Activated CD8-positive, alpha-beta memory T cell treated with anti-CD3 and anti-CD28 coated beads, Interleukin-2, amount 50 U/mL, for 1 hour (primary cell): ENCODE data around the gene SLC25A11.

Experiments
- DNase-seq: peaks from one replicate; pipeline ENCODE4 v3.0.0-alpha.2; 2020; ENCODE audit errors: extremely low read depth

SLC25A11 gene

DNA sequence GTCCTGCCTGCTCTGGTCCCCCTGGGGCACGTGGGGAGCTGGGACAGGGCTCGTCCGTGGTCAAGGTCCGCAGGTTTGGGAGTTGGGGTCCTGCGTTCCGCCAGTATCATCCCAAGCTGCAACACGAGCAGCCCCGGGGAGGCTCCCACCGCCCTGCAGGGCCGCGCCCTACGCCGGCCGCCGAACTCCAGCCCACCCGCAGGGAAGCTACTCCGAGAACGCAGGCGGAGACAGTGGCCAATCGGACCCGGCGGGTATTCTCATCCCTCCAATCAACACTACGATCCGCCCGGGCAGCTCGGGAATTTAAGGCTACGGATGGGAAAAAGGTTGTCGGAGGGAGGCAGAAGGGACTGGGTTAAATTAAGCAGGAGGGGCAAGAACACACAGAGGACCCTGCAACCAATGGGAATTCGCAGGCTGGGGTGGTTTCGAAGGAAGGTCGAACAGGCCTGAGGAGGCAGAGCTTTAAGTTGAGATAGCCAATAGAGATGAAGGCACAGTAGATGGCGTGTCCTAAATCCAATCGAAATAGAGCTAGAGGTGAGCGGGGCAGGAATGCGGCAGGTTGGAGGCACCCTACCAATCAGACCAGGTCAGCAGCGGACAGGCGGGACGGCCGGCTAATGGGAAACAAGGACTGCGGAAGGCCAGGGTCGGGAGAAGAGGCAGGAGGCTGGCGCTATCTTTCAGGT is 27.1 kb upstream of the SLC25A11 start:
- DNase-seq = peak; percentile 95

DNA sequence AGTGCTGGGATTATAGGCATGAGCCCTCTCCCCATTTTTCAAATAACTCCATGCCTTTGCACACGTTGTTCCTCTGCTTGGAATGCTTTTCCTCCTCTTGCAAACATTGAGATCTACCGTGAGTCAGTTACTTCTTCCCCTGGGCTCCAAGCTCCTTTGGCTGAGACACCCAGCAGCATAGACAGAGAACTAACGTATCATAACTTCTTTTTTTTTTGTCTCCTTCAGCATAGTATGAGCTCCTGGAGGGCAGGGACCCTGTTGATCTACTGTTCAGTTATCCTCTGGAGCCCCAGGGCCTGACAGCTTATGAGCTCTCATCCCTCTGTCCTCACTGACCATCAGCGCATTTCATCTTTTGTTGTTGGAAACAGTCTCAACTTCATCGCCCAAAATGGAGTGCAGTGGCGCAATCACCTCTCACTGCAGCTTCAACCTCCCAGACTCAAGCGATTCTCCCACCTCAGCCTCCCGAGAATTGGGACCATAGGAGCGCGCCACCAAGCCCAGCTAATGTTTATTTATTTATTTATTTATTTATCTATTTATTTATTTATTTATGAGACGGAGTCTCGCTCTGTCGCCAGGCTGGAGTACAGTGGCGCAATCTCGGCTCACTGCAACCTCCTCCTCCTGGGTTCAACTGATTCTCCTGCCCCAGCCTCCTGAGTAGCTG is 25.6 kb upstream of the SLC25A11 start:
- DNase-seq = no peak

DNA sequence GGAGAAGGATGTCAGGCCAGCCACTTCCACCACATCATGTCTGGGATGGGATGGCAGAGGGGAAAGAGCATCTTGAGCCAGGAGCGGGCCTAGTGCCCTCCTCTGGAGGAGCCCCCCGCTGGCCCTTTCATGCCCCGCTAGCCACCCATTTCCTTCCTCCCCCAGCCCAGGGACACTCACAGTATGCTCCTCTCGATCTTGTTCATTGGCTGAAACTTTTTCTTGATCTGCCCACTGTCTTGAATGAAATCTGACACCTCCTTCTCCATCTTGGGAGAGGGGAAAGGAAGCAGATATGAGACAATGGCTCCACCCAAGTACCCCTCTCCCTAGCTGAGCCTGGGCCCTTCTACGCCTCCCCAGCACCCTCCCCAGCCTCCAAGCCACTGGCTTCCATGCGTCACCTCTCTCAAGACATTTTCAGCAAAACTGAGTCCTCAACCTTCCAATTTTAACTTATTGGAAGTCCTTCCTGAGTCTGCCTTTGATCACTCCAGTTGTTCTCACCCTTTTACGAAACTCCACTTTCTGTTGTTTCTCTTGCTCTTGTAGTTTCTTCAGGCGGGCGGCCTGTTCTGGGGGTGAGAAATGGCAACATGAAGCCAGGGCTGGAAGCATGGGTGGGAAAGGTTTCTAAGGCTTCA is 20.6 kb upstream of the SLC25A11 start:
- no peak for DNase-seq

DNA sequence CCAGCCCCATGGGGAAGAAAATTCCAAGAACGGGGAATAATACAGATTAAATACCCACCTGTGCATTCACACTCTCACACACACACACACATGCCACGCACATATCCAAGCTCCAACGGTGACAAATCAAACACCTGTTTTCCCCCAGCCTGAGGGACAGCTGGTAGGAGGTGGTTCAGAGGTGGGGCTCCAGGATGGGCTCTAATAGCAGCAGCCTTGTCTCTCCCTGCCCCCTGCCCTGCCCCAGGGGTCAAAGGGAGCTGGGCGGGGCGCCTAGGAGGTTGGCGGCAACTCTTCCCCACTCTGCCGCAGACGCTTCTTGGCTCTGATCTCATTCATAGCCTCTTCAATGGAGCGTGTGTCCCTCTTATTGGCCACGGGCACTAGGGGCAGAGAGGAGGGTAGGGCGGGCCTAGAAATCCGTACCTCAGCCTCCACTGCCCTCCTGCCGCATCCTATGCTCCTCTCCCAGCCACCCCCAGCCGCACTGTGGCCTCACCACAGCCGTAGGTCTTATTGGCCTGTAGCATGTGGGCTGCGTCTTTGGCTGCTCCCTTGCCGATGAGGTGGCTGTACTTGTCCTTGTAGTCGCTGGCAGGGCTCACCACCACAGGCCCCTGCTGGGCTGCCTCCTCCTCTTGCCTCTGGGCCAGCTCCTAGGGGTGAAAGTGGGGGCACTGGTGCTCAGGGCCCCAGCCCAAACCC is 19.6 kb upstream of the SLC25A11 start:
- DNase-seq = no peak

DNA sequence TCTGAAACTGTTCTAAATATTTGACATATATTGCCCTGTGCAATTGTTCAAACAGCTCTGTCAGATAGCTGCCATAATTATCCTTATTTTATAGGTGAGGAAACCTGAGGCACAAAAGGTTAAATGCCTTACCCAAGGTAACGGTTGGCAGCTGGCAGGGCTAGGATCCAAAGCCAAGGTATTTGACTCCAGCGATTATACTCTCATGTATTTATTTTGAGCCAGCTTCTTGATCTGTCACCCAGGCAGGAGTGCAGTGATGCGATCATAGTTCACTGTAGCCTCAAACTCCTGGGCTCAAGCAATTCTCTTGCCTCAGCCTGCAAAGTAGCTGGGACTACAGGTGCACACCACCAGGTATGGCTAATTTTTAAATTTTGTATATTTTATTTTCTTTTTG is 18.3 kb upstream of the SLC25A11 start:
- no peak for DNase-seq

DNA sequence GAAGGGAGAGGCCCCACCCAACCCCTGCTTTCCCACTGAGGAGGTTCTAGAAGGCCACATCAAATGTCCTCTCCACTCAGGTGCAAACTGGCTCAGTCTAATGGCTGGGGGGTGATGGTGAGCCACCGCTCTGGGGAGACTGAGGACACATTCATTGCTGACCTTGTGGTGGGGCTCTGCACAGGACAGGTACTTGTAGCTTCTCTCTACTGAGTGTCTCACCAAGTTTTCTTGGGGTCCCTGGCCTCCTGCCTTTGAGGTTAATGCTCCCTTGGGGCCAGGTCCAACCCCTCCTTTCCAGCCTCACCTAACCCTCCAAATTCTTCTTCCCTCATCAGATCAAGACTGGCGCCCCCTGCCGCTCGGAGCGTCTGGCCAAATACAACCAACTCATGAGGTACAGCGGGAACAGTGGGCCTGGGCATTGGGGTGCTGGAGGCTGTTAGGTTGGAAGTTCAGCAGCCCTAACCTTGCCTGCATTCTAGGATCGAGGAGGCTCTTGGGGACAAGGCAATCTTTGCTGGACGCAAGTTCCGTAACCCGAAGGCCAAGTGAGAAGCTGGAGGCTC is 16.7 kb upstream of the SLC25A11 start:
- DNase-seq = no peak

DNA sequence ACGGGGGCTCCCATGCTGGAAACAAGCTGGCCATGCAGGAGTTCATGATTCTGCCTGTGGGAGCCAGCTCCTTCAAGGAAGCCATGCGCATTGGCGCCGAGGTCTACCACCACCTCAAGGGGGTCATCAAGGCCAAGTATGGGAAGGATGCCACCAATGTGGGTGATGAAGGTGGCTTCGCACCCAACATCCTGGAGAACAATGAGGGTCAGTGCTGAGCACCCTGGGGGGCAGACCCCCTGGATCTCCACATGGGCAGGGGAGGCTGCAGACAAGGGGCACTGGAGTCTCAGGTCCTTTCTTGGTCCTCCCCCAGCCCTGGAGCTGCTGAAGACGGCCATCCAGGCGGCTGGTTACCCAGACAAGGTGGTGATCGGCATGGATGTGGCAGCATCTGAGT is 15.2 kb upstream of the SLC25A11 start:
- DNase-seq = no peak

DNA sequence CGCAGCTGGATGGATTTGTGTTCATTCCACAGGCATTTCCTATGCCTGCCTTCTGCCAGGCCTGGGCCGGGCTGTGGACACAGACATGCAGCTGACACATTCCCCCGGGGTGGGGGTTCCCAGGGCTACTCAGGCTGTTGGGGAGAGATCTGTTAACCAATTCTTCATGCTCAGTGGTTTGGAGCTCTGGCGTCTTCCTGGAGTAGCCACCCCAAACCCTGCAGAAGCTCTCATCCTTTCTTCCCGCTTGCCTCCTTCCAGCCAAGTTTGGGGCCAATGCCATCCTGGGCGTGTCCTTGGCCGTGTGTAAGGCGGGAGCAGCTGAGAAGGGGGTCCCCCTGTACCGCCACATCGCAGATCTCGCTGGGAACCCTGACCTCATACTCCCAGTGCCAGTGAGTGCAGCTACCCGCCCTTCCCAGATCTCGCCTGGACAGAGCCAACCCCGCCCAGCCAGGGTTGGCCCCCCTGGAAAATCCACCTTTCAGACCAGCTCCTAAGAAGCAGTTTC is 13.7 kb upstream of the SLC25A11 start:
- no peak for DNase-seq

DNA sequence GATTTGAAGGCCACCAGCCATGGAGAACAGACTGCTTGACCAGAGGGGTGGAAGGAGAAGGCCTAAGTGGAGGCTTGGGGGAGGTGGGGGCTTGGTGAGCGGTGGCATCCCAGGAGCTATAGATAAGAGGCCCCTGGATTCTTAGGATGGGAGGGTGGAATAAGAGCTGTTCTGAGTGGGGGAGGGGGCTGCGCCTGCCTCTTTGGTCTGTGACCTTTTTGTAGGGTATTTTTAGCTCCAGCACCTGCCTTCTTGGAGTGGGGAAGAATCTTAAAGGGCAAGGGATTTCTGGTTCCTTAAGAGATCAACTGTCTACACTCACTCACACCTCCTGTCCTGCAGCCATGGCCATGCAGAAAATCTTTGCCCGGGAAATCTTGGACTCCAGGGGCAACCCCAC is 11.6 kb upstream of the SLC25A11 start:
- DNase-seq = no peak

DNA sequence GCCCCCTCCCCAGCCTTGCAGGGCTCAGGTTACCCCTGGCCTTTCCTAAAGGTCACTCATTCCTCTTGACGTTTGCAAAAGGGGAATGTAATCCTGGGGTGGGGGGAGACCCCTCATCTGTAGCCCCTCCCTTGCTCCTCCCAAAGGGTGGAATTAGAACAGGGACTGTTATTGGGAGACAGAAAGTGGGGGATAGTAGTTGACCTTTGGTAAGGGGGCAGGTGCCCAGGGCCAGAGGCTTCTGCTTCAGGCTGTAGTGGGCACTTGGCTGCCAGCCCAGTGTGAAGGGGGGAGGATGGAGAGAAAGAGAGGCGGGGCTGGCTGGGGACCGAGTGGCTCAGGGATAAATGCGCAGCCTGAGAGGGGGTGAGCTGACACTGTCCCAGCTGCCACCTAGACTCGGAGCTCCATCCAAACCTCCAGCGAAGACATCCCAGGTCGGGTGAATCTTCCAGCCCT is 10.9 kb upstream of the SLC25A11 start, which contains the start of gene ENO3:
ENO3 (plus strand) TSS at position 374 of the 459 bp plus-strand sequence. CDS start 711 bp downstream, outside the sequence.
- DNase-seq = no peak

DNA sequence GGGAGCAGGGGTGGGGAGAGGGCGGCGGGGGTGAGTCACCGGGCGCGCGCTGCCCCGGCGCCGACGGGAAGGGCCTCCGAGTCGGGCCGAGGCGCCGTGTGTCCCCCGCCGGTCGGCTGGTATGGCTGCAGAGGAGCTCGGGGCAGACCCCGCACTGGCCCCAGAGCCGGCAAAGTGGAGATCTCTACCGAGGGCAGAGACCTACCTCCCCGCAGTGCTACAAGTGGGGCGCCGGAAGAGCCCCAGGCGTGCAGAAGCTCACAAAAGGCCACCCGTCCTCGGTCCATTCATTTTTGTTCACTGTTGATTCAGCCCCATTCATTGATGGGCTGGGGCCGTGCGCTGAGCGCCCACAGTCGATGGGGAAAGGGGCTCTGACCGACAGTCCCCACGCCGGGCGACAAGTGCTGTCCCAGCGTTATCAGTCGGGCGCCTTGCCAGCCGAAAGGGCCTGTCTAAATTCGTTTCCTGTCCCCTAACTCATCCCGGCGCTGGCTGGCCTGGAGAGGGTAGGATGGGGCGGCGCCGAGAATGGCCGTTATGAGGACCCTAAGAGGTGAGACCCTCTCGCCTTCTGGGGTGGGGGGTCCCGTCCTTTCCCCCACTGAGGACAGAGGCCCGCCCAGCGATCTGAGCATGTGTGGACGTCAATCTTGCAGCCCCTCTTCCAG is 10.4 kb upstream of the SLC25A11 start:
- DNase-seq = no peak

DNA sequence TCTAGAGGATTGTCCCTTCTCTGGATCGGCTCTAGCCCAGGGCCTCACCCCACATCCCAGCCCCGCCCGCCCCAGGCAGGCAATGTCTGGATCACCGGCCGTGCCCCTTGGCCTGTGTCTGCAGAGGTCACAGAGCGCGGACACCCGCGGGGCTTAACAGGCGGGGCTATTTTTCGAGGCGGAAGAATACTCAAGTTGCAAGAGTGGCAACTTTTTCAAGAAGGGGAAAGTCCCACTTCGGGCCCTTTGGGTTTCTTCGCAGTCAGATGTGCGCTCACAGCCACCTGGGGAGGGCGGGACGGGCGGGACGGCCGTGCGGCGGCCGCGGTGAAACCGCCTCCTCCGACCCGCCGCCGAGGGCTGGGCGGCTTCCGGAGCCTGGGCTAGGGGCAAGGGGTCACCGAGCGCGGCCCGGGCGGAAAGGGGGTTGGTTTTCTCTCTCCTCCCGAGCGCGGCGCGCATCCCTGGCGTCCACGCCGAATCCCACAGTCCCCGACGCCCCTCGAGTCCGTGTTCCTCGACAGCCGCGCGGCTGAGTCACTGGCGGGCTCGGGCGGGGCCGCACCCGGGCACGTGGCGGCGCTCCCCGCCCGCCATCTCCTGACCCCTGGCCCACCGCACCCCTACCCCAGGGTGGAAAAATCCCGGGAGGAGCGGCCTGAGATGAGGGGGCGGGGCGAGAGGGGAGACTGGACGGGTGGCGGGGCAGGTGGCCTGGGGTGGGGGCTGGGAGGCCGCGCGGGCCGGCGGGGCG is 9.7 kb upstream of the SLC25A11 start:
- peak; percentile 70 for DNase-seq

DNA sequence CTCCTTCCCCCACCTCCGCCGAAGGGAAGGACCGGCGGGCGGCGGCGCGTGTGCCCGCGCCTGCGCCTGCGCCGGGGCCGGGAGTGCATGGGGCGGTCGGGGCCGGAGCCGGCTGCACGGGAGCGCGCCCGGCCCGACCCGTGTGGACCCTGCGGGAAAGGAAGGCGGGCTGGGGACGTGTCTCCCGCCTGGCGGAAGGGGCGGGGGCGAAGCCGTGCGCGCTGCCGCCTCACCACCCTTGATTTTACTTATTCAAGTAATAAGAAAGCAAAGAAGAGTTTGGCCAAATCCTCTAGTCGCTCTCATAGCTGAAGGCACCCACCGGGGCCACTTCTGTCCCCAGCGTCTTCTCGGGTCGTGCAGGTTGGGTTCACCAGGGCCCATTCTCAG is 9.1 kb upstream of the SLC25A11 start:
- no peak for DNase-seq

DNA sequence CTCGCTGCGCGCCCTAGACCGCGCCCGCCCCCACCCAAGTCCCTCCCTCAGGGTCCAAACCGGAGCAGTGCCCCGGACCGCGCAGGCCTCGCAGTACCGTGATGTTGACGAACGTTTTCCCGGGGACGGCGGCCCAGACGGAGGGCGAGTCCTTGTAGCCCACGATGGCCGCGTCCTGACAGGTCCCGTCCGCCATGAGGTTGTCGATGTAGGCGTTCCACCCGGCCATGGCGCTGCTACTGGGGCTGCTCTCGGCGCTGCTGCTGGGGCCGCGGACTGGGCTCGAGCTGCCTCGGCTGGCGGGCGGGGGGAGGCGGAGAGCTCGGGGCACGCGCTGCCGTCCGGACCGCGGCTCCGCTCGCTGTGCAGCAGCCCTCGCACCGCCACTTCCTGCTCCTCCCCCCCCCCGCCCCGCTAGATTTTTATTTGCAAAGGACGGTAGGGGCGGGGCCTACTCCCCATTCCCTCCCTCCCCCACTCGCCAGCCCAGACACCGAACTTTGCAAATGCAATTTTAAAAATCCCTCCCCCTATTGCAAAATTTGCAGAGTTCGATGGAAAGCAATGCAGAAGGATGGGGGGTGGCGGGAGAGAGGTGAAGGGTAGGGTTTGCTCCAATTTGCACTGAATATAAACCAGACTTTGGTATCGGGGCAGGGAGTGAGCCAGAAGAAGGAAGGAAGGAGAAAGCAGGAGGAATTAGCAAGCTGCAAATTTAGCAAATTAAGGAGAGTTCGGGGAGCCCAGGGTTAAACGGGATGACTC is 8.5 kb upstream of the SLC25A11 start, which contains the start of gene PFN1:
PFN1 (minus strand) TSS at position 365 of the 765 bp plus-strand sequence; CDS start at position 229, 136 bp downstream.
- peak; percentile 69 for DNase-seq

DNA sequence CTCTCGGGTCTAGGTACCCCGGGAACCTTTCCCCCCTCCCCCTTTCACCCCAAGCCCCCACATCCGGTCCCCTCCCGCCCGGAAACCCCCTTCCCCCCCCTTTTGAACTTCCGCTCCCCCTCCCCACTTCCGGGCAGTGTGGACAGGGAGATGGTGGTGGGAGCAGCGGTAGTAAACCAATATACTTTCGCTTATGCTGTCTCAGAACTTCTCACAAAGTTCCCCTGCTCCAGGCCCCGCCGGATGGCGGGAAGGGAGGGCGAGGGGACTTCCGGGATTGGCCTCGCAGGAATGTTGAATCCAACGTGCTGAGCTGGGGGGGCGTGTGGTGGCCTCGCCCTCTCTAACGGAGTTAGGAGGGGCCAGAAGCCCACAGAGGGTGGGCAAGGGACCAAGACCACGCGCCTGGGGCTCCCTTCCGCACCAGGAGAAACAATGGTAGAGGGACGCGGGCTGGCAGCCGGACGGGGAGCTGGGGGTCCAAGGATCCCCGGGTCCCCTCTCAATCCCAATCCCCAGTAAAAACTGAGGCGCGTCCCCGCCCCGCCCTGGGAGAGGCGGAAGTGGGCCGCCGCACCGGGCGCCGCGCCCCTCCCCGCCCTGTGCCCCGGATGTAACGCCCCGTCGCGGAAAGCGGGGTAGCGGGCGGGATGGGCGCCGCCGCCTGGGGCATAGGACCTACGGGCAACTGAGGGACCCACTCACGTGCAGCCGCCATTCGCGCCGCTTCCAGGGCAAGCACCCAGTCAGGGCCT is 7.7 kb upstream of the SLC25A11 start:
- DNase-seq = no peak

DNA sequence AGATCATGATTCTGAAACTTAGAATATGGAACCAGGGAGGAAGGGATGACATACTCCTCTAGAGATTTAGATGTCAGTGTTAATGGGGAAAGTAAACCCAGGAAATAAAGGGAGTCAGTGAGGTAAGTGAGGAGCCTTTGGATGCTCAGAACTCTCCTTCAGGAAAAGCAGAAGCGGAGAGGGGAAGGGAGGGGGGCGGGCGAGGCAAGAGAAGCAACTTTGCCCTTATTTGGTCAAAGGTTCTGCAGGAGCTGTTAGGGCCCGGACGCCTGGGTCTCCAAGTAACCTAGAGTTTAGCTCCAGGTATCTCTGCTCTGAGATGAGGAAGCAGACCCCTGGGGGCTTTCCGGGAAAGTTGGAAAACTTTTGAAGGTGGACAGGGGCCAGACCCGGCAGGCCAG is 7.2 kb upstream of the SLC25A11 start:
- DNase-seq = no peak

DNA sequence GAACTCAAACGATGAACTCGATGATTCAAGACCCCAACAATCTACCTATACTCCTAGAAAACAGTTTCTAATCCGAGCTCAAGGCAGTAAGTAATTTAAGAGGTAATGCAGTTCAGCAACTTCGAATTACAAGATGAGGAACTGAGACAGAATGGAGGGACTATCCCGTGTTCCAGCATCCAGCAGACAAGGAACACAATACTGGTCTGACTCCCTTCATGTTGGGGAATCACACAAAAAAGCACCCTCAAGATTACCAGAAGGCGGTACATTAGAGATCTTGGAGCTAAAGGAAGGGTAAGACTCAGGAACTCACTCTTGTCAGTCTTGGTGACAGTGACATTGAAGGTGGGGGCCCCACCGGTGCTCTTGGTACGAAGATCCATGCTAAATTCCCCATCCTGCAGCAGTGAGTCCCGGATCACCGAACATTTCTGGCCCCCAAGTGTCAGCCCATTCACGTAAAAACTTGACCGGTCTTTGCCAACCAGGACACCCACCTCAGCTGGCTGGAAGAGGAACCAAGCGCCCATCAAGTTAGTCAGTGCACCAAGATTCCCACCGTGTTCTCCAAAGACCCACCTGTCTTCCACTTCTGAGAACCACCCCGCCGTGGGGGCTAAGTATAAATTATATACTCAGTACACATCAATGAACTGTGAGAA is 6.6 kb upstream of the SLC25A11 start:
- no peak for DNase-seq

DNA sequence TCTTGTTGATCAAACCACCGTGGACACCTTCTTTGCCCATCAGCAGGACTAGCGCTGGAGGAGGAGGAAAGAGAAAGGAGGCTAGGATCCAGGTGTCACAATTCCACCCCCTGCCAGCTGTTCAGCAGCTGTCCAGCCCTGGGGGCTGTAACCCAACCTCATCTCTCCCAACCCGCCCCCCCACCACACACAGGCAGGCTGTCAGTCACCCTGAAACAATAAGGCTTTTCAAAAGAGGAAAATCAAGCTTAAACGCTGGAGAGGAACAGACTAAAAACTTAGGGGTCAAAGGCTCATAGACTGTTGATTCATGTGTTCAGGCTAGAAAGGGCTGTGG is 6.1 kb upstream of the SLC25A11 start:
- DNase-seq = no peak
